Right renal pelvis (tissue), 4 donors: Measurements from ENCODE around the gene SYNE1. TPM values are rescaled to one million over a fixed set of nuclear protein-coding genes. Genes with fewer than 3 reads are reported as not detected.
"Not testable (repeated sequence)": the region's sequence is repeated elsewhere in the genome, so short reads cannot be mapped to it uniquely, and the experiment has no call there.

Experiments used
- DNase-seq, 4 donors: peaks; one replicate each; pipeline ENCODE4 v3.0.0-alpha.2; 2013; ENCODE audit warnings: low read depth in 4 of 4, low spot score in 3 of 4, missing footprints in 1 of 4
- polyA plus RNA-seq, 4 donors: library from polyadenylated mRNA; unstranded; fragments of 120-200 nt; gene quantifications; one replicate each; pipeline ENCODE4 v1.2.1, GENCODE V29; 2013; ENCODE audit not compliant: insufficient read length in 4 of 4

The SYNE1 gene
- polyA plus RNA-seq, 4 donors: 88.3 to 96.9 (median 91.8) TPM

DNA sequence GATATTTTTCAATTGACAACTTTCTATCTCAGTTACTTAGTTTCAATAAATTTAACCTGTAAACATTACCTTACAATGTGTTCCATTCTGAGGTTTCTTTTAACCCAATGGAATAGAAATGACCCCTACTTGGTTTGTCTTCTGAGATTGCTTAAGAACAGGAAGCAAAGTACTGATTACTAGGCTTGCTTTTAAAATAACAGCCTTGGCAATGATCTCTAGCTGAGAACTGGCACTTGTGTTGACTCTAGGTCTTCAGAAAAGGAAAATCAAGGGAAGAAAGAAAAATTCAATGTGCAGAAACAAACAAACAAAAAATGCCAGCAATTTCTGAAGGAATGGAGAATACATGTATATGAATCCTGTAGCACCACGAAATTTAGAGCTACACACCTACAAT lies 66.1 kb downstream of the SYNE1 start:
- no peak for DNase-seq

DNA sequence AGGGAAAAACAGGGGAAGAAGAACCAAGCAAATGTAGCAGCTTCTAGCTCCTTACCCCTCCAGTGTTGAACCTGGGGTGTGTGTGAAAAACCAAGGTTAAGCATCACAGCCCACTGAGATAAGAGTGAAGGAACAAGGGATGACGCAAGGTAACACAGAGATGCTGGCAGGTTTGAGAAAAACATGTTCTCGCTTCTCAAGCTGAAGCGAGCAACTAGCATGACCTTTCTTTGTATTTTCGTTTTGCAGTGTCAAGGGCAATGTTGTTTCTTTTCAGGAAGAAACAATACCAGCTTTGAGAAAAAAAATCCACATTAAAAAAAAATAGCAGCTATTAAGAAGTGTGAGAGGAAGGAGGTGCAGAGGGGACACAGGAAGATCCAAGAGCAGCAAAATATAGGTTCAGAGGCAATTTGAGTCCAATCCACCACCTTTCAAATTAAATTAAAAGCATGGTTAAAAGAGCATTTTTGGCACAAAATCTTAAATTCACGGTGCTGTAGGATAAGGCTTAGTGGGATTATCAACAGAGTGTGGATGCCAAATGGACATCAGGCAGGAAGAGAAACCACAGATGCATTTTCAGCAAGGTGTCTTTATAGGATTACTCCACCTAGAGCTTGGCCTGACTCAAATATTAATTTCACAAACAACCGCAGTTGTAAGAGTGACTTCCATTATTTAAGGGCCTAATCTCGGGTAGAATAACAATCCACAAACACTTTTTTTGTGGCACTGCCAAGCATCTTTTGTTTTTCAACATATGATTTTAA lies 70.9 kb downstream of the SYNE1 start:
- DNase-seq: no peak

DNA sequence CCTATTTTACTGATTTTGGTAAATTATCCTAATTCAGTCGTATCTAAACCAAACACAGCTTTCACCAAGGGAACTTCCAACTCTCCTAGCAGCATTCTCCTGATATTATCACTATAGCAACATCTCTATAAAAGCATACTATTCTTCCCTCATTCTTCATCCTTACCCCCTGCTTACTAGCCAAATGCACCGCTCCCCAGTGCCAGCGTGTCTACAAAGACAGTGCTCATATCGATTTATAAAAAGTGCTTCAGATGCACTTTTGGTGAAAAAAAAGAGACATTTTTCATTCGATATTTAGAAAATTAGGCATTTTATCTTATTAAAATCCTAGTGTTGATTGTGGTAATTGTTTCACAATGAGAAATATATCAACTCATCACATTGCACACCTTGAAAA lies 74.0 kb downstream of the SYNE1 start:
- DNase-seq: no peak

DNA sequence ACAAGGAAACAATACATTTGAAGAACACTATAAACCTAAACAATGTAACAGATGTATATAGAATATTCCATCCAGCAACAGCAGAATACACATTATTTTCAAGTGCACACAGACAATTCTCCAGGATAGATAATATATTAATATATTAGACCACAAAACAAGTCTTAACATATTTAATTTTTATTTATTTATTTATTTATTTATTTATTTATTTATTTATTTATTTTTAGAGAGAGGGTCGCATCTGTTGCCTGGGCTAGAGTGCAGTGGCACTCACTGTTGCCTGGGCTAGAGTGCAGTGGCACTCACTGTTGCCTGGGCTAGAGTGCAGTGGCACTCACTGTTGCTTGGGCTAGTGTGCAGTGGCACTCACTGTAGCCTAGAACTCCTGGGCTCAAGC lies 78.4 kb downstream of the SYNE1 start:
- DNase-seq: not testable (repeated sequence)

DNA sequence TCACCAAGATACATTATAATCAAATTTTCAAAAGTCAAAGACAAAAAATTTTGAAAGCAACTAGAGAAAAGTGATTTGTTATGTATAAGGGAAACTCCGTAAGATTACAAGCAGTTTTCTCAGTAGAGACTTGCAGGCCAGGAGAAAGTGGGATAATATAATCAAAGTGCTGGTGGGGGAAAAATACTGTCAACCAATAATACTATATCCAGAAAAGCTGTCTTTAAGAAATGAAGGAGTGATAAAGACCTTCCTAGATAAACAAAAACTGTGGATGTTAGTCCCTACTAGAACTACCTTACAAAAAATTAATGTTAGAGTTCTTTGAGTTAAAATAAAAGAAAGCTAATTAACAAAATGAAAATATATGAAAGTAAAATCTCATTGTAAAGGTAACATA lies 79.7 kb downstream of the SYNE1 start:
- DNase-seq: no peak

DNA sequence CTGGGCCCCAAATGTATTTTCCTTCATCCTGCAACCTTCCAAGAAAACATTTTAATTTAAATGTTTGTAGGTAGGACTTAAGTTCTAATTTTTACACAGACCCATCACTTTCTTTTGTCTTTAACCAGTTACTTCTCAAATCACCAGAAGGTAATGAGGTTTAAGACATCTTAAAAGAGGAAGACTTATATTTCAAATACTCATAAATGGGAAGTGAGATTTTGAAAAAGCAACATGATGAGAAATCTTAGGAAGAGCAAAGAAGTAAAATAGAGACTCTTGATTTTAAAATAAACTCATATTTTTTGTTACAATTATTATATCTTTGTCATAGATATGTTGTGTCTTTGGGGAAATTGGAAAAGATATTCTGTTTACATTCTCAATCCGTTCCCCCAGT lies 82.3 kb downstream of the SYNE1 start:
- DNase-seq: no peak

DNA sequence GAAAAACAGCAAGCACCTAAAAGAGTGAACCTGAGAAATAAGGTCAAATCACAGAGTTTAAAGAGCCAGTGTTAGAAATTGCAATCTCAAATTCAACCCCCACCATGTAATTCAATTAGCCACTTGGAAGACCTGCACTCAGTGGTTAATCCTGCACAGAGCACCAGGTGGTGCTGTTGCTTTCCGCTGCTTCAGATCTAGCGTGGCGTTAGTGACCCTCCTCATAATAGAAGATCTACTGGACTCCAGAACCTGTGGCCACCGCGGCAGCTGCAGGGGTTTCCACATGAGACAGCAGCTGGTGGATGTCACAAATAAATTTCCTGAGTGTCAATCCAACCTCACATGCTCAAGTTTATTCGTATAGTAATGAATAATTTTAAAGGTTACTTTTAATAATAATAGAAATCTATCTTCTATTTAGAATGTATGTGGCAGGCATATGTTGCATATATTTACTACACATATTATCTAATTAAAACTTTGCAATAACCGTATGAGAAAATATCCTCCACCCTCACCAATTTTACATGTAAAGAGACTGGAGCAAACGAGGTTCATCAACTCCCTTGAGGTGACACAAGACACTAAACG lies 84.4 kb downstream of the SYNE1 start:
- peak; percentile 41 to 63 (median 44) for DNase-seq

DNA sequence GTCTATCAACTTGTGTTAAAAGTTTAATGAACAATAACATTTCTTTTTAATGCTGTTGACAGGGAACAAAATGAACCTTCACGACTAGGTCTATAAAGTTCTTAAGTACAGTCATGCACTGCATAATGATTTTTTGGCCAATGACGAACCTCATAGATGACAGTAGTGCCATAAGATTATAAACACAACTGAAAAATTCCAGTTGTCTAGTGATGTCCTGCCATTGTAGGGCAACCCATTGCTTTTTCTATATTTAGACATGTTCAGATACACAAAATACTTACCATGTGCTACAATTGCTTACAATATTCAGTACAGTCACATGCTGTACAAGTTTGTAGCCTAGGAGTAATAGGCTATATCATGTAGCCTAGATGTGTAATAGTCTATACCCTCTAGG lies 93.6 kb downstream of the SYNE1 start:
- DNase-seq: no peak

DNA sequence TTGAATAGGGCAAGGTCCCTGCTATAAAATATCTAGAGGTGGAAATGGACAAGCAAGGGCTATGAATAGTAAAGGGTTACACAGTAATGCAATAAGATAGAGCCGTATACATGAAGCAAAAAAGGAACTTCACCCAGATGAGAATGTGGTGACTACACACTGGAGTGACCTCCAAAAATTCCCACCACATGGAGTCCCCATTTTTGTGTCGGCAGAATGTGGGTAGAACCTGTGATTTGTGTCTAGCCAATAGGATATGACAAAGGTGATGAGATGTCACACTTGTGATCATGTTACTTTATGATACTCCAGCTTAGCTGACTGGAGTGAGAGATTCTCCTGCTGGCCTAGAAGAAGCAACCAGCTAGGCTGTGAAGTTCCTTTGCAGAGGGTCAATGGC lies 96.8 kb downstream of the SYNE1 start:
- no peak for DNase-seq

DNA sequence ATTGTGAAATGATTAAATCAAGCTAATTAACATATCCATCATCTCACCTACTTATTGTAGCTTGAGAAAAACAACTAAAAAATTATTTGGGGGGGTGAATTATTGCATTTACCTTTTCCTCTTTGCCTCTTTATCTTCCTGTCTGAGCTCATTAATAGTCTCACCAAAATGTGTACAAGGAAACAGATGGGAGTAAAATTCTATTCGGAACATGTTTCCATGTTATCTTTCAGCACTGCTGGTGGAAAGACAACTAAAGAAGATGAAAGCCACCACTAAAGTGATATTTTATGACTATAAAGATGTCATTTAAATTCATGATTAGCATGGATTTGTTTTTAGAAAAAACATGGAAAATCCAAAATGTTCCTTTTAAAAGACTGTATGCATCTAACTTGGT lies 102.6 kb downstream of the SYNE1 start:
- no peak for DNase-seq

DNA sequence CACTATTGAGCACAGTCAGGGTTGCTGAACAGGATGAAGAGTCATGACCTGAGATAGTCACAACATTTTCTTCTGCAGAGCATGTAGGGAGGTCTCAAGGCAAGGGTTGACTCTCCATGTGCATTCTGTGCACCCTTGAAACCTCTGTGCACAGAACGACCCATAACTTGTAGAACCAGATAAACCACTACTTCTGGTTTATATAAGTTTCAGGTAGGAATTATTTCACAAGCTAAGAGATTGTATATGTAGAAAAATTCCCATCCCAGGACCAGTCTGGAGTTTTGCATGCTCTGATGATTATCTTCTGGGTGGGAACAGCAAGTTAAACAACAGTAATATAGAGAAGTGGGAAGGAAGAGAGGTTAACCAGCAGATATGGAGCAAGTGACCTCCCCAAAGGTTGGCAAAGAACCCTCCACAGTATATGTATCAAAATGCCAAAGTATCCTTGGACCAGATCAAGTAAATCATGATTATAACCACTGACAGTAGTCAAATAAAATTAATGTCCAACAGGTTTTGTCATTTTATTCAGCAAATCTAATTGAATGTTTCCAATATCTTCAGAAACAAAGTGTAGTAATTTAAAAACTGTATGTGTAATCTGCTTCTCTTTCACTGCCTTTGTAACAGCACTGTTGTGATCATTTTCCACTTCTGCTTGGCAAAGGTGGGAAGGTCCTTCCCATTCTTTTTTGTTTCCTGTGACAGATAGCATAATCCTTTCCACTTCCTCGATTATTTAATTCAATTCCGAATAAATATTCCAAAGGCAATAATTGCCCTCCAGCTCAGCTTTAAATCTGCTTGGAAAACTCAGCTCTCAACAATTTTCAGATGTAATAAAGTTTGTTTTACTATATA lies 104.4 kb downstream of the SYNE1 start:
- no peak for DNase-seq

DNA sequence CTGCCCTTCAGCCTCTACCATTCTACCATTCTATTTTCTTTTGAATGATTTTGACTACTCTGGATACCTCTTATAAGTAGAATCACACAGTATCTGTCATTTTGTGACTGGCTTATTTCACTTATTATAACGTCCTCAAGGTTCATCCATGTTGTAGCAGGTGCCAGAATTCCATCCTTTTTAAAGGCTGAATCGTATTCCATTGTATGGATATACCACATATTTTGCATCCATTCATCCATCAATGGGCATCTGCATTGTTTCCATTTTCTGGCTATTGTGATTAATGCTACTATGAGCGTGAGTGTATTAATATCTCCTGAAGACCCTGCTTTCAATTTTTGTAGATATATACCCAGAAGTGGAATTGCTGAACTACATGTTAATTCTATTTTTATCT lies 105.5 kb downstream of the SYNE1 start:
- DNase-seq: no peak

DNA sequence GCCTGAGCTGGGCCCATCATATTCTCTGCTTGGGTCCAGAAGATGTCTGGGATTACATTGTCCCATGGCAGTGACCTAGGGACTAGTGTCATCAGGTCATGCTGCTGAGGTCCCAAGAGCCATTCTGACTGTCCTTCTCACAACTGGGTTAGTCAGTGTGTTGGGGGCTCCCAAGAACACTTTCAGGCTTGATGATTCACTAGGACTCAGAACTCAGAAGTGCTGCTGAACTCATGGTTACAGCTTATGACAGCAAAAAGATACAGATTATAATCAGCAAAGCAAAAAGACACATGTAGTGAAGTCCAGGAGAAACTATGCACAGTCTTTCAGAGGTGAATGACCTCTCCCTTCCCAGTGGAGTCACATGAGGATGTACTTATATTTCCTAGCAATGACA lies 107.8 kb downstream of the SYNE1 start:
- DNase-seq: no peak

DNA sequence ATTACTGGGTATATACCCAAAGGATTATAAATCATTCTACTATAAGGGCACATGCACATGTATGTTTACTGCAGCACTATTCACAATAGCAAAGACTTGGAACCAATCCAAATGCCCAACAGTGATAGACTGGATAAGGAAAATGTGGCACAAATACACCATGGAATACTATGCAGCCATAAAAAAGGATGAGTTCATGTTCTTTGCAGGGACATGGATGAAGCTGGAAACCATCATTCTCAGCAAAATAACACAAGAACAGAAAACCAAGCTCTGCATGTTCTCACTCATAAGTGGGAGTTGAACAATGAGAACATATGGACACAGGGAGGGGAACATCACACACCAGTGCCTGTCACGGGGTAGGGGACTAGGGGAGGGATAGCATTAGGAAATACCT lies 123.0 kb downstream of the SYNE1 start:
- DNase-seq: not testable (repeated sequence)

DNA sequence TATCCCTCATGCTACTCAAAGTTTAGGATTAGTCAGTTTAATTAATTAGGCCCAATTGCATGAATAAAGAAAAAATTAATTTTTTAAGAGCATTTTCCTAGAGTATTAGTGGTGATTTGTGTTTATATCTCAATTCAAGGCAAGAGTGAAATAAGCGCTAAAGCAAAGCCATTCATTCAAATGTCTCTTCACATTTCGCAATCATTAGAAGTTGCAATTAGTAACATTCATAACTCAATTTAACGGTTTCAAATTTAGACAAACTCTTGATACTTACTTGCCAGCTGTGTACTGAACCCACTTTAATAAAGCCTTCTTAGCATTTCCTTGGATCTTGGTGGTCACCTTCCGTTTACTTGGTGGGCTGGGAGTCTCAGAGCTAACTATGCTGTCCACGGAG lies 127.2 kb downstream of the SYNE1 start:
- no peak for DNase-seq

DNA sequence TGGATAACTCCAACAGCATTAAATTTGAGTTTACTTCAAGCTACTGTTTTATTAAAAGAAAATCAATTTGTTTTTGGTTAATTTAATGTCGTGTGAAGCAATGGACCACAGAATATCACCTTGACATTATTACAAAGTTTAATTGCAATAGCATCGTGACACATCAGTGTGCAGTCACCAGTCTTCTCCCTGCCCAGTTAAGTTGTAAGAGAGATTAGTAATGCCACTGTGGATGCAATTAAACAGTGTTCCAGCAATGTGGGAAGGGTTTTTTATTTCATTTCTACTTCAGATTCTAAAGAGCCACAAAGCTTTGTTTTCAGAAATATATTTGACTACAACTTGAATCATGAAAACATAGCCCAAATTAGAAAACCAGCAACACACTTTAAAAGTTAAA lies 128.7 kb downstream of the SYNE1 start:
- no peak for DNase-seq

DNA sequence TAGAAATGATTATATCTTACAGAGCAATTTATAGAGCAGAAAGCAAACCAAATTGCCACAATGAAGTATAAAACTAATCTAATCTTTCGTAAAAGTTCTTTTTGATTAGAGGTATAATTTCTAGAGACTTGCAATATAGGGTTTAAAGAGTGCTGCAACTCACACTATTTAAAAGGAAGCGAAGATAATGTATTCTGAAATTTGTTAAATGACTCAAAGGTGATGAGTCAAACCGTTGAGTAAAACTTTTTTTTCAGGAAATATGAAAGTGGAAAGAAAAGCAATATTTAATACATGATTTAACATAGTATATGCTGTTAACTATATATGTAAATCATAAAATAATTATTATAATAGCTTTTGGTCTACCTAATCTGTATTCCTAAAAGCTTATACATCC lies 133.6 kb downstream of the SYNE1 start:
- no peak for DNase-seq

DNA sequence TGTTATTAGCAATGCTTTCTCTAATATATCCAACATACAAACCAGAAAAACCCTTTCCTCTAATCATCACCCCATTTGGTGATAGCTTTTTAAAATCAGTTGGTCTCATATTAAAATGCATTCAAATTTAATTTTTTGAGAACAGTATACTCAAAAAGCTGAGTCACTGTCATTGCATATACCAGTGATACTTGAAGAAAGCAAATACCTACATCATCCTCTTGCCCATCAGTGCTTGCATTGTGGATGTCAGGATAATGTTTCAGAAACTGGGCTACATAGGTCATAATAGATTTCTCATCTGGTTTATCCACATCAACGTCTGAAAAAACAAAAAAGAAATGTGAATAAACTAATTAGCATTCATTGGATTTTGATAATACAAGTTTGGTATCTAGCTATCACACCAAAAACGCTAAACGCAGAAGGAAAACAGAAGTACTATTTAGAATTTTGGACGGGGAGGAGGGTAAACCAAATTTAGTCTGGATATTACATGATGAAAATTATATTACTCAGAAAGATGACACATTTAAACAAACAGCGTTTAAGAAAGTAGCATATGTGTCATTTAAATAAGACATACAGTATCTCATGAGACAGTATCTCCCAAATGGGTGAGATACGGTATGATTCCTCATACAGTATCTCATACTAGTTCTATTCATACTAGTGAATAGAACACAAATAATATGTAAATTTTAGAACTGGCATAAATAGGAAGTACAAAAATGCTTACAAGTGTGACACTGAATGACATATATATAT lies 134.6 kb downstream of the SYNE1 start:
- no peak for DNase-seq

DNA sequence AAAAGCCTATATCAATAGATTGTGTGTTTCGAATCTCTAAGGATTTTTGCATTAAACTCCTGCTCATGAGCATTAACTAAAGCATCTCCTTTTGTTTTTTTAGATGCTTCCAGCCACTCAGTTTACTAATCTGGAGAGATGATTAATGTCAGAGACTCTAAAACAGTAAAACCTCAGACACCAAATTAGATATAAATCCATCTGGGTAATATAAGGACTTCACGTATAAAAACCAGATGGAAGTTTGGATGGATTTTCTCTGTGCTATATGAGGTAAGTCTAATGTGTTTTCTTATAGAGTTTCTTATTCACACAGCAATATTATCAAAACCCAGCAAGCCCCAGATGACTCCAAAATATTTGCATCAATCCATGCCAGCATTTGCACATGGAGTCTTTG lies 137.2 kb downstream of the SYNE1 start:
- DNase-seq: no peak

DNA sequence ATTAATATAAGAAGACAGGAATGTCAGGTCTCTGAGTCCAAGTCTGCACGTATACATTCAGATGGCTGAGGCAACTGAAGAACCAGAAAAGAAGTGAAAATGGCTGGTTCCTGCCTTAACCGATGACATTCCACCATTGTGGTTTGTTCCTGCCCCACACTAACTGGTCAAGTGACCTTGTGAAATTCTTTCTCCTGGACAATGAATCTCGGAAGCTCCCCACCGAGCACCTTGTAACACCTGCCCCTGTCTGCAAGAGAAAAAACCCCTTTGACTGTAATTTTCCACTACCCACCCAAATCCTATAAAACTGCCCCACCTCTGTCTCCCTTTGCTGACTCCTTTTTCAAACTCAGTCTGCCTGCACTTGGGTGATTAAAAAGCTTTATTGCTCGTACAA lies 140.4 kb downstream of the SYNE1 start:
- DNase-seq: no peak

DNA sequence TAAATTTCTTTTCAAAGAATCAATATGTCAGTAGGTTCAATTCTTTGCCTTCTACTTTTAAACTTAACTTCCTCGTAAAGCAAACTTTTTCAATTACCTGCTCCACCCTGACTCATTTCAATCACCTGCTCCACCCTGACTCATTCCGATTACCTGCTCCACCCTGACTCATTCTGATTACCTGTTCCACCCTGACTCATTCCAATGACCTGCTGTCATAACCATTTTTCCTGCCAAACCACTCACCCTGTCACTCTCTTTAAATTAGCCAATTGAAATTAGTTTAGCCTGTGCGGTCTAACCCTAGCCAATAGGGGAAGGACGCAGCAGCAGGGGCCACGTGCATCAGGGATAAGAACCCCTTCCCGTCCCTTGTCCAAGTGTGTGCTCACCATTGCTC lies 141.7 kb downstream of the SYNE1 start:
- not testable (repeated sequence) for DNase-seq
